ENCODE data around the gene RPTN. TPM values are rescaled to one million over a fixed set of nuclear protein-coding genes. Genes with fewer than 3 reads are reported as not detected.

Gene RPTN
- total RNA-seq, 1 experiment from 2014 or later = not detected

DNA sequence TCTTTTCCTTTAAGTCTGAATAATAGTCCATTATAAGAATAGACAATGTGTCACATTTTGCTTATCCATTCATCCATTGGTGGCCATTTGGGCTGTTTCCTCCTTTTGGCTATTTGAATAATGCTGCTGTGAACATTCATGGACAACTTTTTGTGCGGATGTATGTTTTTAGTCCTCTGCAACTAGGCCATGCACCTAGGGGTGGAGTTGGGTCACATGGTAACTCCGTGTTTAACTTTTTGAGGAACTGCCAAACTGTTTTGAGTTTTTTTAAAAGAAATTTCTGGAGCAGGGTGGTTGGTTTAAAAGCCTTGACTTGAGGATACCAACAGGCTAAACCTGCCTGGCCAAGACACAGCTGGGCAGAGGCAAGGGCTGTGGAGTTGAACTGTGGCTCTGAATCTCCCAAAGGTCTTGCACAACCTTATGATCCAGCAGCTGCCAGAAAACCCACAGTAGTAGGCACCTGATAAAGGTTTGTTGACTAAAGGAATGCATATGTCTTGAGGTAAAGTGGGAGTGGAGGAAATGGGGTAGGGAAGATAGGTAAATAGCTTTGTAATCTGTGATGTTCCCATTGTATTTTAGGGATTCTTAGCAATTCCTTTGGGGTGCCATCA lies 5.6 kb upstream of the RPTN start:
- Histone ChIP-seq H2BK12ac (ENCODE audit: insufficient read length, low read depth, low read length) (no peak overlapping the region), H4K8ac (replicated peaks; ENCODE audit: insufficient read length, low read depth, low read length) (no peak overlapping the region), H3K4me1 (ENCODE audit: insufficient read depth, low read length) (no peaks in the 10 kb centered on the region), H2BK15ac (ENCODE audit: low read depth, low read length) (no peak overlapping the region), H3K79me1 (ENCODE audit: insufficient read depth, low read depth, low read length, poor library complexity, severe bottlenecking) (no peaks in the 10 kb centered on the region), H2BK120ac (ENCODE audit: low read depth, low read length, poor library complexity, severe bottlenecking) (no peak overlapping the region), H4K91ac (ENCODE audit: insufficient read length, low read depth, low read length) (no peak overlapping the region), H4K5ac (ENCODE audit: insufficient read length, low read depth, low read length) (no peak overlapping the region), H3K18ac (ENCODE audit: insufficient read length, low read depth, low read length) (no peak overlapping the region), H3K23me2 (ENCODE audit: insufficient read length, low read depth, low read length, poor library complexity, severe bottlenecking) (no peaks in the 10 kb centered on the region), H2AFZ (ENCODE audit: low read length) (no peak overlapping the region), H3K4me2 (ENCODE audit: insufficient read depth, insufficient read length, low read length) (no peak overlapping the region), H3K56ac (ENCODE audit: insufficient read length, low read depth, low read length) (no peak overlapping the region), H3K79me2 (ENCODE audit: insufficient read depth, low read length) (no peaks in the 10 kb centered on the region), H3K9me3 (ENCODE audit: control insufficient read depth, low read depth, low read length) (peaks cover 78% of the 10 kb centered on the region), H3K27me3 (ENCODE audit: insufficient read depth, low read length) (no peaks in the 10 kb centered on the region), H3K27ac (ENCODE audit: insufficient read length, low read depth, low read length) (no peak overlapping the region), H3K14ac (ENCODE audit: insufficient read depth, low read length) (no peak overlapping the region), H3K23ac (ENCODE audit: insufficient read length, low read depth, low read length) (no peak overlapping the region), H4K20me1 (ENCODE audit: control insufficient read depth, insufficient read depth, insufficient read length) (no peaks in the 10 kb centered on the region), H3T11ph (ENCODE audit: low read length) (no peak overlapping the region), H3K4ac (ENCODE audit: low read depth, low read length) (no peak overlapping the region), H2BK20ac (ENCODE audit: low read depth, low read length, poor library complexity, severe bottlenecking) (no peak overlapping the region), H2AK5ac (ENCODE audit: insufficient read length, low read length) (no peak overlapping the region), H2BK5ac (ENCODE audit: insufficient read length, low read length) (no peak overlapping the region), H3K9ac (ENCODE audit: extremely low read depth, insufficient read length, low read length) (no peak overlapping the region)
- peaks cover 80 to 91% of the 10 kb centered on the region in 2 experiments for H3K9me3 Mint-ChIP-seq
- 0 out of 2 replicates have a peak, but pooled peaks cover 1% of the 10 kb centered on the region for H3K27me3 Mint-ChIP-seq (ENCODE audit: low read depth)
- no peak for TF ChIP-seq CTCF (conservative IDR thresholded peaks at IDR 0.05)
- H3K27ac Mint-ChIP-seq = no peak overlapping the region
- WGBS (ENCODE audit: extremely low coverage, insufficient read length, low lambda C conversion rate) = no CpG with 5 or more reads among the region's 2 CpGs
- no peak overlapping the region for H3K4me3 Mint-ChIP-seq
- no peaks in the 10 kb centered on the region for H3K4me1 Mint-ChIP-seq
- peaks cover 0 to 33% (median 0%) of the 10 kb centered on the region in 3 experiments; a peak in 3 of 7 replicates for H3K36me3 Mint-ChIP-seq (ENCODE audit: insufficient read depth in 1 of 3, low read depth in 3 of 3)
- no peak for DNase-seq

Measured in H9 (cell line).